Esophagus (tissue), 2 donors: ENCODE measurements around the gene MED22. TPM values are rescaled to one million over a fixed set of nuclear protein-coding genes. Genes with fewer than 3 reads are reported as not detected.
"Not testable (repeated sequence)": the region's sequence is repeated elsewhere in the genome, so short reads cannot be mapped to it uniquely, and the experiment has no call there.

Experiments
- H3K27ac ChIP-seq, 2 donors: one replicate each; pipeline ENCODE4 v1.5.1; 2013; ENCODE audit warnings: low read depth in 2 of 2, mild to moderate bottlenecking in 2 of 2, inconsistent platforms in 1 of 2, low read length in 1 of 2, moderate library complexity in 1 of 2
- H3K27me3 ChIP-seq, 2 donors: one replicate each; pipeline ENCODE4 v1.6.1; 2013; ENCODE audit warnings: low read length in 2 of 2, control low read depth in 1 of 2, mild to moderate bottlenecking in 1 of 2; ENCODE audit not compliant: insufficient read depth in 2 of 2, control insufficient read depth in 1 of 2
- H3K36me3 ChIP-seq, 2 donors: one replicate each; pipeline ENCODE4 v1.6.1; 2013; ENCODE audit warnings: low read length in 1 of 2; ENCODE audit not compliant: control insufficient read depth in 2 of 2, insufficient read depth in 2 of 2
- H3K4me1 ChIP-seq, 2 donors: one replicate each; pipeline ENCODE4 v1.6.1; 2013; ENCODE audit warnings: low read length in 1 of 2; ENCODE audit not compliant: control insufficient read depth in 2 of 2, insufficient read depth in 2 of 2
- H3K4me3 ChIP-seq, 2 donors: one replicate each; pipeline ENCODE4 v1.5.1; 2013; ENCODE audit warnings: low read length in 2 of 2, mild to moderate bottlenecking in 2 of 2, low read depth in 1 of 2, moderate library complexity in 1 of 2
- H3K9me3 ChIP-seq, 2 donors: one replicate each; pipeline ENCODE4 v1.6.1; 2013; ENCODE audit warnings: mild to moderate bottlenecking in 2 of 2, low read depth in 1 of 2, low read length in 1 of 2, moderate library complexity in 1 of 2; ENCODE audit not compliant: control insufficient read depth in 2 of 2, insufficient read depth in 1 of 2
- WGBS, 2 donors: extraction: QIAGEN DNeasy Blood & Tissue Kit; methylation state at CpG; one replicate each; pipeline ENCODE4 v1.1.7; 2013; 5-methylcytosine and 5-hydroxymethylcytosine counted together
- polyA plus RNA-seq, 2 donors: library from polyadenylated mRNA; stranded (reverse); fragments of 200-250 nt; gene quantifications; one replicate each; pipeline ENCODE4 v1.2.3, GENCODE V29; 2013
- donor health status: healthy with polysubstance abuse.
- donor health status: Bipolar disorder and iron deficiency.

The MED22 gene
- polyA plus RNA-seq, 2 donors = 7.3 to 12.0 TPM

- Histone ChIP-seq H3K36me3 (peaks cover 26 to 32% of the 10 kb centered on the region in 2 donors), H3K27me3 (no peaks in the 10 kb centered on the region), H3K9me3 (no peaks in the 10 kb centered on the region), H3K4me1 (peaks cover 3 to 11% of the 10 kb centered on the region in 2 donors), H3K27ac (no peak overlapping the region), H3K4me3 (no peak overlapping the region)
- 92 to 94% methylated on average over 11 of the region's 11 CpGs for WGBS, 2 donors
Observed at GRCh38 chr9:133333011-133333410, 14.9 kb downstream of the MED22 start.

- Histone ChIP-seq H3K27ac (no peak overlapping the region), H3K27me3 (no peaks in the 10 kb centered on the region), H3K4me1 (peaks cover 3 to 11% of the 10 kb centered on the region in 2 donors), H3K9me3 (no peaks in the 10 kb centered on the region), H3K36me3 (peaks cover 26 to 32% of the 10 kb centered on the region in 2 donors), H3K4me3 (no peak overlapping the region)
- WGBS, 2 donors = 90 to 95% methylated on average over 20 of the region's 20 CpGs
Observed at GRCh38 chr9:133332381-133332730, 15.6 kb downstream of the MED22 start.

- H3K4me1 ChIP-seq = peaks cover 3 to 11% of the 10 kb centered on the region in 2 donors
- H3K36me3 ChIP-seq = peaks cover 26 to 32% of the 10 kb centered on the region in 2 donors
- H3K9me3 ChIP-seq = no peaks in the 10 kb centered on the region
- 95% methylated on average over 55 to 57 of the region's 57 CpGs for WGBS, 2 donors
- no peak overlapping the region for H3K27ac ChIP-seq
- H3K4me3 ChIP-seq = no peak overlapping the region
- H3K27me3 ChIP-seq = no peaks in the 10 kb centered on the region
Observed at GRCh38 chr9:133331641-133332380, 16.1 kb downstream of the MED22 start.

GRCh38 chr9:133331221-133331620 lies 16.7 kb downstream of the MED22 start:
- Histone ChIP-seq H3K27ac (no peak overlapping the region), H3K4me3 (no peak overlapping the region), H3K9me3 (no peaks in the 10 kb centered on the region), H3K36me3 (peaks cover 26 to 32% of the 10 kb centered on the region in 2 donors), H3K4me1 (peaks cover 3 to 7% of the 10 kb centered on the region in 2 donors), H3K27me3 (no peaks in the 10 kb centered on the region)
- 80 to 82% methylated on average over 19 of the region's 19 CpGs for WGBS, 2 donors

- not testable (repeated sequence) for H3K27ac ChIP-seq, H3K27me3 ChIP-seq, H3K4me1 ChIP-seq, H3K4me3 ChIP-seq, H3K9me3 ChIP-seq
- H3K36me3 ChIP-seq = peaks cover 26 to 32% of the 10 kb centered on the region in 2 donors
- WGBS, 2 donors = 55 to 57% methylated on average over 21 of the region's 21 CpGs
Observed at GRCh38 chr9:133329306-133330156, 18.4 kb downstream of the MED22 start.

- Histone ChIP-seq H3K27ac (no peak overlapping the region), H3K4me1 (no peaks in the 10 kb centered on the region), H3K9me3 (no peaks in the 10 kb centered on the region), H3K27me3 (no peaks in the 10 kb centered on the region), H3K36me3 (peaks cover 14 to 18% of the 10 kb centered on the region in 2 donors), H3K4me3 (no peak overlapping the region)
- 91% methylated on average over 10 of the region's 10 CpGs for WGBS, 2 donors
Observed at GRCh38 chr9:133327834-133328484, 20.0 kb downstream of the MED22 start.

- H3K27me3 ChIP-seq, H3K4me1 ChIP-seq, H3K4me3 ChIP-seq, H3K9me3 ChIP-seq, H3K27ac ChIP-seq: not testable (repeated sequence)
- 88 to 89% methylated on average over 6 of the region's 6 CpGs for WGBS, 2 donors
- peaks cover 5 to 10% of the 10 kb centered on the region in 2 donors for H3K36me3 ChIP-seq
Observed at GRCh38 chr9:133327021-133327420, 20.9 kb downstream of the MED22 start.

- no peaks in the 10 kb centered on the region for H3K36me3 ChIP-seq
- WGBS, 2 donors = 84 to 91% methylated on average over 13 of the region's 13 CpGs
- H3K27me3 ChIP-seq = no peaks in the 10 kb centered on the region
- H3K9me3 ChIP-seq = no peaks in the 10 kb centered on the region
- peaks cover 0 to 3% of the 10 kb centered on the region in 2 donors for H3K4me1 ChIP-seq
- no peak overlapping the region for H3K4me3 ChIP-seq
- H3K27ac ChIP-seq = no peak overlapping the region
Observed at GRCh38 chr9:133323991-133324703, 23.8 kb downstream of the MED22 start.

- WGBS, 2 donors = 84 to 89% methylated on average over 9 to 10 of the region's 10 CpGs
- H3K9me3 ChIP-seq = no peaks in the 10 kb centered on the region
- no peaks in the 10 kb centered on the region for H3K36me3 ChIP-seq
Observed at GRCh38 chr9:133323211-133323610, 24.7 kb downstream of the MED22 start.

More at GRCh38 chr9:133323211-133323610, 24.7 kb downstream of the MED22 start:
- Histone ChIP-seq H3K4me3 (no peak overlapping the region), H3K27me3 (no peaks in the 10 kb centered on the region), H3K27ac (no peak overlapping the region), H3K4me1 (peaks cover 0 to 3% of the 10 kb centered on the region in 2 donors)
